K562 (cell line): Measurements from ENCODE around the gene CDCA5. TPM values are rescaled to one million over a fixed set of nuclear protein-coding genes. Genes with fewer than 3 reads are reported as not detected.

Experiments used
- ATAC-seq: fragments of 200-7000 bp; cut with Tn5 transposase; 3 replicates; pipeline ENCODE4 v1.9.1; 2020; ENCODE audit warnings: moderate library complexity
- BruUV-seq: library from RNA; stranded (reverse); fragments of 400-500 nt; replicated peaks from 2 replicates; lab custom pipeline; 2021; lab: Mats Ljungman, UMichigan
- CTCF ChIA-PET: fragments of 300-600 bp; formaldehyde crosslinking; extraction: SDS; loops from one replicate; lab custom pipeline; 2021; ENCODE audit warnings: low intra/inter-chr PET ratio; lab: Yijun Ruan, JAX
- POLR2A ChIA-PET: fragments of 300-600, 350-650 bp; sonication (Branson Sonifier 250); formaldehyde crosslinking; extraction: SDS; loops from one replicate; lab custom pipeline; 2021; ENCODE audit warnings: antibody characterized with exemption, inconsistent platforms; lab: Yijun Ruan, JAX
- DNase-seq, 4 experiments: peaks; one replicate each; pipeline versions ENCODE4 v3.0.0 to v3.0.0-alpha.2; 2011 to 2018; ENCODE audit warnings: low spot score in 3 of 4, mixed read lengths in 3 of 4; ENCODE audit errors: extremely low read depth in 1 of 4
- FAIRE-seq: peaks from 2 replicates; lab custom pipeline; 2011; peaks lifted over from hg19 to GRCh38; lab: Jason Lieb, UNC
- H2AFZ ChIP-seq: 2 replicates; pipeline ENCODE4 v1.6.0; 2011; ENCODE audit warnings: low read depth, low read length, control low read depth, inconsistent platforms
- H3K27ac ChIP-seq: fragments of 200-600 bp; 3 replicates; pipeline ENCODE4 v1.8.0; 2011; ENCODE audit warnings: low read depth, mild to moderate bottlenecking, control low read depth, inconsistent platforms, low read length, moderate library complexity, mixed read lengths; ENCODE audit errors: extremely low read depth
- H3K27me3 ChIP-seq, 2 experiments: fragments of 300-600 bp in 1 of 2; 2 replicates in 1 of 2; 3 replicates in 1 of 2; pipeline versions ENCODE4 v1.6.0 to v1.8.0; 2011; ENCODE audit warnings: inconsistent platforms in 2 of 2, low read length in 2 of 2, mild to moderate bottlenecking in 1 of 2, mixed read lengths in 1 of 2, moderate library complexity in 1 of 2; ENCODE audit not compliant: control insufficient read depth in 2 of 2, insufficient read depth in 2 of 2
- H3K36me3 ChIP-seq: fragments of 300-600 bp; 3 replicates; pipeline ENCODE4 v1.8.0; 2011; ENCODE audit warnings: mild to moderate bottlenecking, low read length, inconsistent platforms; ENCODE audit not compliant: control insufficient read depth, insufficient read depth
- H3K4me1 ChIP-seq, 2 experiments: fragments of 200-600 bp in 1 of 2; replicated peaks in 1 of 2; 2 replicates in 1 of 2; 3 replicates in 1 of 2; pipeline versions ENCODE4 v1.5.1 to v1.8.0; 2011; ENCODE audit warnings: inconsistent platforms in 2 of 2, low read length in 2 of 2, mild to moderate bottlenecking in 1 of 2, mixed read lengths in 1 of 2, moderate library complexity in 1 of 2; ENCODE audit not compliant: control insufficient read depth in 2 of 2, insufficient read depth in 2 of 2
- H3K4me2 ChIP-seq: 2 replicates; pipeline ENCODE4 v1.6.1; 2011; ENCODE audit warnings: low read length, control low read depth, inconsistent platforms, mixed read lengths; ENCODE audit not compliant: insufficient read depth
- H3K4me3 ChIP-seq: fragments of 200-600 bp; sonication (generic), shearing (Covaris generic); 2 replicates; pipeline ENCODE4 v1.5.1; 2016; ENCODE audit warnings: control low read depth, inconsistent platforms
- H3K79me2 ChIP-seq: fragments of 200-600 bp; 3 replicates; pipeline ENCODE4 v1.8.0; 2011; ENCODE audit warnings: low read length, inconsistent platforms; ENCODE audit not compliant: control insufficient read depth, insufficient read depth
- H3K9ac ChIP-seq, 2 experiments: 2 replicates each; pipeline versions ENCODE4 v1.6.0 to v1.6.1; 2011; ENCODE audit warnings: low read depth in 2 of 2, low read length in 2 of 2, control low read depth in 1 of 2, inconsistent platforms in 1 of 2, mild to moderate bottlenecking in 1 of 2, mixed read lengths in 1 of 2; ENCODE audit not compliant: insufficient read depth in 1 of 2
- H3K9me1 ChIP-seq: one replicate; pipeline ENCODE4 v1.6.0; 2011; ENCODE audit warnings: inconsistent platforms, mild to moderate bottlenecking, low read length, moderate library complexity; ENCODE audit not compliant: control insufficient read depth, insufficient read depth
- H3K9me3 ChIP-seq: replicated peaks from 2 replicates; pipeline ENCODE4 v1.5.1; 2011; ENCODE audit warnings: low read depth, low read length, inconsistent platforms; ENCODE audit not compliant: control insufficient read depth, insufficient read depth
- H4K20me1 ChIP-seq: replicated peaks from 2 replicates; pipeline ENCODE4 v1.6.1; 2011; ENCODE audit warnings: low read length, inconsistent platforms, mixed read lengths; ENCODE audit not compliant: control insufficient read depth, insufficient read depth
- BHLHE40 ChIP-seq: IDR thresholded peaks from 2 replicates; pipeline ENCODE4 v1.6.1; 2011; ENCODE audit warnings: low read length, improper control_type of control experiment
- FUS ChIP-seq: fragments of 200-400 bp; formaldehyde crosslinking; optimal IDR thresholded peaks from 2 replicates; pipeline ENCODE3; 2017; ENCODE audit warnings: low read depth, low read length
- HDGF ChIP-seq: fragments of 450-650 bp; IDR thresholded peaks from 2 replicates; pipeline ENCODE4 v1.6.1; 2016
- RAD51 ChIP-seq: fragments of 450-650 bp; IDR thresholded peaks from 2 replicates; pipeline ENCODE4 v1.7.1; 2016; ENCODE audit warnings: low read depth, mild to moderate bottlenecking, borderline replicate concordance
- RFX7 ChIP-seq: fragments of 250-450 bp; sonication (Bioruptor Pico); IDR thresholded peaks from 2 replicates; pipeline ENCODE4 v1.5.1; 2021; ENCODE audit warnings: mild to moderate bottlenecking
- SMARCA4 ChIP-seq: fragments of 450-650 bp; IDR thresholded peaks from 2 replicates; pipeline ENCODE4 v1.6.1; 2016
- SMARCA5 ChIP-seq: fragments of 450-650 bp; IDR thresholded peaks from 2 replicates; pipeline ENCODE4 v1.6.1; 2016
- ZNF165 ChIP-seq: fragments of 250-450 bp; sonication (Bioruptor Pico); IDR thresholded peaks from 2 replicates; pipeline ENCODE4 v1.4.0; 2020; ENCODE audit warnings: borderline replicate concordance
- WGBS: fragments of 100-300 bp; shearing (Covaris generic); methylation state at CpG from one replicate; pipeline ENCODE4 v1.1.6; 2016; ENCODE audit warnings: low coverage, mixed read lengths; ENCODE audit not compliant: insufficient coverage; ENCODE audit errors: missing lambda C conversion rate; 5-methylcytosine and 5-hydroxymethylcytosine counted together
- in situ Hi-C: fragments of 300-500 bp; cut with MboI; formaldehyde crosslinking; loops from 4 replicates; pipeline ENCODE4 v1.15.0; 2018; ENCODE audit warnings: inconsistent platforms, mixed read lengths
- intact Hi-C: fragments of 100-400 bp; cut with micrococcal nuclease; formaldehyde crosslinking; loops from 2 replicates; pipeline ENCODE4 v1.14.2; 2022
- polyA plus RNA-seq, 8 experiments: library from polyadenylated mRNA; depleted of rRNA in 4 of 8; stranded (reverse) in 5 of 8; unstranded in 3 of 8; fragments of >200 nt; fragmentation: Nextera tagmentation in 2 of 8; fragmentation: Illumina TruSeq in 1 of 8; extraction: Ambion mirVana in 2 of 8; extraction: Trizol in 1 of 8; gene quantifications; 2 replicates each; pipeline versions ENCODE4 v1.2.1 to v1.2.3, GENCODE V29; 2011 to 2014; ENCODE audit warnings: inconsistent platforms in 1 of 8, missing spikeins in 1 of 8
- total RNA-seq, 7 experiments: library from RNA; depleted of rRNA in 6 of 7; stranded (reverse); fragments of >200 nt in 6 of 7; fragmentation: Illumina TruSeq in 2 of 7; extraction: Trizol in 2 of 7; gene quantifications; 2 replicates each; pipeline versions ENCODE4 v1.2.1 to v1.2.3, GENCODE V29; 2011 to 2021; ENCODE audit warnings: low replicate concordance in 1 of 7
- TF ChIP-seq, protein P1 (sequence below): fragments of 450-650 bp; formaldehyde crosslinking; IDR thresholded peaks from 2 replicates; pipeline ENCODE4 v1.4.0; 2020; ENCODE audit warnings: mild to moderate bottlenecking, mixed read lengths
- TF ChIP-seq, protein P2 (sequence below): sonication (generic); formaldehyde crosslinking; IDR thresholded peaks from 2 replicates; pipeline ENCODE4 v1.9.0; 2022; ENCODE audit warnings: mild to moderate bottlenecking, missing genetic modification reagents
- TF ChIP-seq, protein P3 (sequence below): fragments of 450-650 bp; formaldehyde crosslinking; IDR thresholded peaks from 2 replicates; pipeline ENCODE4 v1.4.0; 2020; ENCODE audit warnings: mild to moderate bottlenecking, moderate library complexity

CDCA5 gene
- total and polyA plus RNA-seq, 9 of the 15 experiments (the other 6 are each of a cell fraction or from before 2014, with no cell fraction given), result 18.9 to 94.3 (median 64.6) TPM

DNA sequence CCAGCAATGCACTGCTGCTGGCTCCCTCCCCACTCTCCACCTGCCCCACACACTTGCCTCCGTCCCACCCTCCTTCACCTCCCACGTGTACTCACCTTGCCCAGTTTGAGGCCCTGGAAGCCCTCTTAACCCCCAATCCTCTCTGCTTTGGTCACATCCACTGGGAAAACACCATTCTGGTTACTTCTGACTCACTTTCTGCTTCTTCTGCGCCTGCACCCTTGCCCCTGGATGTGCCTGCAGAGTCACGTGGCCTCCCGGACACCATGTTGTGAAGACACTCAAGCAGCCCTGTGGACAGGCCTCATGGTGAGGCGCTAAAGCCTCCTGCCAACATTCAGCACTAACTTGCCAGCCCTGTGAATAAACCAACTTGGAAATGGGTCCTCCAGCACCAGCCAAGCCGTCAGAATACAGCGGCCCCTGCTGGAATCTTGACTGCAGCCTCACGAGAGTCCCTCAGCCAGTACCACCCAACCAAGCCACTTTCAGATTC lies 22.9 kb downstream of the CDCA5 start:
- WGBS, result 40% methylated on average over 9 of the region's 9 CpGs
- Histone ChIP-seq H3K4me1 (peaks cover 16 to 26% of the 10 kb centered on the region in 2 experiments), H3K9ac (peak overlapping the region in 1 of 2 experiments; percentile 66; a peak in 1 of 4 replicates), H3K9me1 (no peaks in the 10 kb centered on the region), H3K9me3 (no peaks in the 10 kb centered on the region), H3K79me2 (no peaks in the 10 kb centered on the region), H4K20me1 (no peaks in the 10 kb centered on the region), H2AFZ (peak overlapping the region; percentile 88), H3K27me3 (no peaks in the 10 kb centered on the region), H3K4me2 (peak overlapping the region; percentile 40; the same call in 1 of the 2 replicates), H3K27ac (0 out of 3 replicates have a peak overlapping the region, but pooled peaks have one; percentile 2), H3K4me3 (no peak overlapping the region), H3K36me3 (no peaks in the 10 kb centered on the region)
- FAIRE-seq, result no peak
- intact Hi-C loops, result loop anchor here (5.0 kb wide), 1 partner anchor 49 kb away; the partner anchor contains the start of gene ARL2
- DNase-seq, result peak in 2 of 4 experiments; percentile 64
- POLR2A ChIA-PET, result no interaction called here
- in situ Hi-C loops, result no loop called here
- CTCF ChIA-PET, result interaction anchor here (0.7 kb wide), 1 partner anchor 273 kb away, joined by 3 read pairs; no protein-coding TSS in a partner anchor
- peak; percentile 87 for ATAC-seq
- BruUV-seq, result no TSS peak
- 0 out of 2 replicates have a peak, but pooled peaks have one; percentile 18 for TF ChIP-seq BHLHE40
- TF ChIP-seq, protein P1, sequence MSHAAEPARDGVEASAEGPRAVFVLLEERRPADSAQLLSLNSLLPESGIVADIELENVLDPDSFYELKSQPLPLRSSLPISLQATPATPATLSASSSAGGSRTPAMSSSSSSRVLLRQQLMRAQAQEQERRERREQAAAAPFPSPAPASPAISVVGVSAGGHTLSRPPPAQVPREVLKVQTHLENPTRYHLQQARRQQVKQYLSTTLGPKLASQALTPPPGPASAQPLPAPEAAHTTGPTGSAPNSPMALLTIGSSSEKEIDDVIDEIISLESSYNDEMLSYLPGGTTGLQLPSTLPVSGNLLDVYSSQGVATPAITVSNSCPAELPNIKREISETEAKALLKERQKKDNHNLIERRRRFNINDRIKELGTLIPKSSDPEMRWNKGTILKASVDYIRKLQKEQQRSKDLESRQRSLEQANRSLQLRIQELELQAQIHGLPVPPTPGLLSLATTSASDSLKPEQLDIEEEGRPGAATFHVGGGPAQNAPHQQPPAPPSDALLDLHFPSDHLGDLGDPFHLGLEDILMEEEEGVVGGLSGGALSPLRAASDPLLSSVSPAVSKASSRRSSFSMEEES (CRISPR knock-in tag), result peak; percentile 33
- no peak for TF ChIP-seq RFX7 (CRISPR knock-in tag)
- peak; percentile 45; the same call in 1 of the 2 replicates for TF ChIP-seq RAD51
- TF ChIP-seq SMARCA5, result 0 out of 2 replicates have a peak, but pooled peaks have one; percentile 58
- TF ChIP-seq FUS, result no peak
- no peak for TF ChIP-seq ZNF165
- TF ChIP-seq, protein P2, sequence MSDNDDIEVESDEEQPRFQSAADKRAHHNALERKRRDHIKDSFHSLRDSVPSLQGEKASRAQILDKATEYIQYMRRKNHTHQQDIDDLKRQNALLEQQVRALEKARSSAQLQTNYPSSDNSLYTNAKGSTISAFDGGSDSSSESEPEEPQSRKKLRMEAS (CRISPR knock-in tag), result 0 out of 2 replicates have a peak, but pooled peaks have one; percentile 65
- TF ChIP-seq SMARCA4, result 0 out of 2 replicates have a peak, but pooled peaks have one; percentile 27
- TF ChIP-seq HDGF, result 0 out of 2 replicates have a peak, but pooled peaks have one; percentile 74
- TF ChIP-seq, protein P3, sequence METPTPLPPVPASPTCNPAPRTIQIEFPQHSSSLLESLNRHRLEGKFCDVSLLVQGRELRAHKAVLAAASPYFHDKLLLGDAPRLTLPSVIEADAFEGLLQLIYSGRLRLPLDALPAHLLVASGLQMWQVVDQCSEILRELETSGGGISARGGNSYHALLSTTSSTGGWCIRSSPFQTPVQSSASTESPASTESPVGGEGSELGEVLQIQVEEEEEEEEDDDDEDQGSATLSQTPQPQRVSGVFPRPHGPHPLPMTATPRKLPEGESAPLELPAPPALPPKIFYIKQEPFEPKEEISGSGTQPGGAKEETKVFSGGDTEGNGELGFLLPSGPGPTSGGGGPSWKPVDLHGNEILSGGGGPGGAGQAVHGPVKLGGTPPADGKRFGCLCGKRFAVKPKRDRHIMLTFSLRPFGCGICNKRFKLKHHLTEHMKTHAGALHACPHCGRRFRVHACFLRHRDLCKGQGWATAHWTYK, result no peak
